Osteocyte (in vitro differentiated cells): ENCODE data around the gene MMP25. TPM values are rescaled to one million over a fixed set of nuclear protein-coding genes. Genes with fewer than 3 reads are reported as not detected.

Experiments
- DNase-seq: peaks from one replicate; pipeline ENCODE4 v3.0.0; 2021; ENCODE audit warnings: mixed read lengths; ENCODE audit not compliant: unreplicated experiment; ENCODE audit errors: extremely low spot score
- H3K27ac Mint-ChIP-seq: one replicate; pipeline ENCODE4 v1.8.0; 2021; ENCODE audit warnings: mild to moderate bottlenecking, mixed read lengths; ENCODE audit not compliant: unreplicated experiment
- H3K27me3 Mint-ChIP-seq: one replicate; pipeline ENCODE4 v1.8.0; 2021; ENCODE audit warnings: mixed read lengths; ENCODE audit not compliant: unreplicated experiment
- H3K36me3 Mint-ChIP-seq: one replicate; pipeline ENCODE4 v1.8.0; 2021; ENCODE audit warnings: mixed read lengths; ENCODE audit not compliant: unreplicated experiment
- H3K4me1 Mint-ChIP-seq: one replicate; pipeline ENCODE4 v1.8.0; 2021; ENCODE audit warnings: mixed read lengths; ENCODE audit not compliant: unreplicated experiment
- H3K4me3 Mint-ChIP-seq: one replicate; pipeline ENCODE4 v1.8.0; 2021; ENCODE audit warnings: mild to moderate bottlenecking, moderate library complexity, mixed read lengths; ENCODE audit not compliant: unreplicated experiment
- H3K9me3 Mint-ChIP-seq: one replicate; pipeline ENCODE4 v1.8.0; 2021; ENCODE audit warnings: mixed read lengths; ENCODE audit not compliant: unreplicated experiment
- total RNA-seq: library from RNA; stranded (reverse); gene quantifications from 2 replicates; pipeline ENCODE4 v1.2.1, GENCODE V29; 2021
- TF ChIP-seq, protein P1 (sequence below): fragments of 200-600 bp; sonication (generic); IDR thresholded peaks from 2 replicates; pipeline ENCODE4 v1.5.0; 2021; ENCODE audit warnings: antibody characterized with exemption, mild to moderate bottlenecking, moderate library complexity

The MMP25 gene
- total RNA-seq, 1 donor from 2014 or later = 3.0 TPM

DNA sequence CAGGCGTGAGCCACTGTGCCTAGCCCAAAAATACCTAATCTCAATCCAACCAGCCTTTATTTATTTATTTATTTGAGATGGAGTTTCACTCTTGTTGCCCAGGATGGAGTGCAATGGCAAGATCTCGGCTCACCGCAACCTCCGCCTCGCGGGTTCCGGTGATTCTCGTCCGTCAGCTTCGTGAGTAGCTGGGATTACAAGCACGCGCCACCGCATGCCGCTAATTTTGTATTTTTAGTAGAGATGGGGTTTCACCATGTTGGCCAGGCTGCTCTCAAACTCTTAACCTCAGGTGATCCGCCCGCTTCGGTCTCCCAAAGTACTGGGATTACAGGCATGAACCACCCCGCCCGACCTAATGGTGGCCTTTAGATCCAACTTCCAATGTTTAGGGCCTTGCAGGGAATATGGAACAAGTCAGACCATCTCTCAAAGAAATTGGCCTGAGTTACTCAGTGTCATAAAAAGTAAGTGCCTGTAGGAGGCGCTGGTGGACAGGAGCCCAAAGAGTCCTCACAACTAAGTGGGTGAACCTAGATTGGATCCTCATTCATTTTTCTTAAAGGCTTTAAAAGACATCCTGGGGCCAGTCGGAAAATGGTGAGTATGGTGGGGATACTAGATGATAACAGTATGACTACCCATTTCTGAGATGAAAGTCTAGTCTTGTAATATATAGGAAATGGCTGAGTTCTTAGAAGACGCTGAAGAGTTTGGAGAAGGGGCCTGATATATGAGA is 48.1 kb downstream of the MMP25 start:
- H3K27ac Mint-ChIP-seq = no peak overlapping the region
- H3K27me3 Mint-ChIP-seq = peaks cover 21% of the 10 kb centered on the region
- no peak for DNase-seq
- no peaks in the 10 kb centered on the region for H3K4me1 Mint-ChIP-seq
- TF ChIP-seq, protein P1, sequence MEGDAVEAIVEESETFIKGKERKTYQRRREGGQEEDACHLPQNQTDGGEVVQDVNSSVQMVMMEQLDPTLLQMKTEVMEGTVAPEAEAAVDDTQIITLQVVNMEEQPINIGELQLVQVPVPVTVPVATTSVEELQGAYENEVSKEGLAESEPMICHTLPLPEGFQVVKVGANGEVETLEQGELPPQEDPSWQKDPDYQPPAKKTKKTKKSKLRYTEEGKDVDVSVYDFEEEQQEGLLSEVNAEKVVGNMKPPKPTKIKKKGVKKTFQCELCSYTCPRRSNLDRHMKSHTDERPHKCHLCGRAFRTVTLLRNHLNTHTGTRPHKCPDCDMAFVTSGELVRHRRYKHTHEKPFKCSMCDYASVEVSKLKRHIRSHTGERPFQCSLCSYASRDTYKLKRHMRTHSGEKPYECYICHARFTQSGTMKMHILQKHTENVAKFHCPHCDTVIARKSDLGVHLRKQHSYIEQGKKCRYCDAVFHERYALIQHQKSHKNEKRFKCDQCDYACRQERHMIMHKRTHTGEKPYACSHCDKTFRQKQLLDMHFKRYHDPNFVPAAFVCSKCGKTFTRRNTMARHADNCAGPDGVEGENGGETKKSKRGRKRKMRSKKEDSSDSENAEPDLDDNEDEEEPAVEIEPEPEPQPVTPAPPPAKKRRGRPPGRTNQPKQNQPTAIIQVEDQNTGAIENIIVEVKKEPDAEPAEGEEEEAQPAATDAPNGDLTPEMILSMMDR = peak; percentile 45
- H3K4me3 Mint-ChIP-seq = no peak overlapping the region
- no peaks in the 10 kb centered on the region for H3K36me3 Mint-ChIP-seq
- no peaks in the 10 kb centered on the region for H3K9me3 Mint-ChIP-seq

DNA sequence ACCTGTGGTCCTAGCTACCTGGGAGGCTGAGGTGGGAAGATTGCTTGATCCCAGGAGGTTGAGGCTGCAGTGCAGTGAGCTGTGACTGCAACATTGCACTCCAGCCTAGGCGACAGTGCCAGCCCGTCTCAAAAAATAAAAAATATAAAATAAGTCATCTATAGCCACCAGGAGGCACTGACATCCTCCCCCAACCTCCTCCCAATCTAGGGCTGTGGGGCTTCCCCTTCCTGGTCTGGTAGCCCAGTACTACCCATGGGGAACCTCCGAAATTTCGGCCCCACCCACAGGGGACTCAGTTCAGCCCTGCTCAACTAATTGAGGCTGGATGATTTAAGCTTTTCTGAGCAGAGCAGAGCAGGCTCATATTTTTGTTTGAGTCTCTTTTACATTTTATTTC is 49.5 kb downstream of the MMP25 start:
- H3K9me3 Mint-ChIP-seq = no peaks in the 10 kb centered on the region

DNA sequence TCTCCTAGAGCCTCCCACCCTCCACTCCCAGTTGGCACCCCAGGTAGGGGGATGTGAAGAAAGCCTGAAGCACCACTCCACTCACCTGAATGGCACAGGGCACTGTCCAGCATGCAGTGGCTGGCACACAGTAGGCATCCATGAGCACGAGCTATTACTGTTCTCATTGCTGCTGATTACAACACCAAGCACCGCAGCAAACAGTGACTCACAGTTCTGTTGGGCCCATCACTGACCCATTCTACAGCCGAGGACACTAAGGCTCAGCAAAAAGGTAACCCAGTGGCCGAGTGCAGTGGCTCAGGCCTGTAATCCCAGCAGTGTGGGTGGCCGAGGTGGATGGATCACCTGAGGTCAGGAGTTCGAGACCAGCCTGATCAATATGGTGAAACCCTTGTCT is 50.0 kb downstream of the MMP25 start:
- TF ChIP-seq, protein P1 = no peak
- no peaks in the 10 kb centered on the region for H3K9me3 Mint-ChIP-seq
- peaks cover 10% of the 10 kb centered on the region for H3K4me1 Mint-ChIP-seq
- DNase-seq = no peak
- H3K27ac Mint-ChIP-seq = no peak overlapping the region
- no peak overlapping the region for H3K4me3 Mint-ChIP-seq
- no peaks in the 10 kb centered on the region for H3K36me3 Mint-ChIP-seq
- H3K27me3 Mint-ChIP-seq = peaks cover 23% of the 10 kb centered on the region

More for the DNA sequence above, 49.5 kb downstream of the MMP25 start:
- H3K4me1 Mint-ChIP-seq = peaks cover 5% of the 10 kb centered on the region
- no peak overlapping the region for H3K4me3 Mint-ChIP-seq
- H3K27me3 Mint-ChIP-seq = peaks cover 23% of the 10 kb centered on the region
- no peak overlapping the region for H3K27ac Mint-ChIP-seq
- no peak for DNase-seq
- no peaks in the 10 kb centered on the region for H3K36me3 Mint-ChIP-seq
- TF ChIP-seq, protein P1 = peak; percentile 30

DNA sequence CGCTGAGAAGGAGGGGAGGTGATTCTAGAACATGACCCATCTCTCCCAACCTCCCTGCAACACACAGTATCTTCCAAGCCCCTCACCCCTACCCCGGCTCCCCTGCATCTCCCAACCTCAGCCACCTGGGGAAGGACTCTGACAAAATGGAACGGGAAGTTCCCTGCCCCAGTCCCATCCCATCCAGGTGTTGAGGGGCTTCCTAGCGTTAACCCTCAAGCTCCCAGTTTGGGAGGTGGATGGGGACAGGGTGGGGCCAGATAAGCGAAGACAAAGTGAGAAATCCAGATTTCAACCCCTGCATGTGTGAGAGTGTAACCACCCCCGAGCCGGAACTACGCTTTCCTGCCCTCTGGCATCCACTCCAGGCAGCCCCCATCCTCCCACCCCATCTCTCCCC is 50.9 kb downstream of the MMP25 start:
- peaks cover 16% of the 10 kb centered on the region for H3K4me1 Mint-ChIP-seq
- no peaks in the 10 kb centered on the region for H3K36me3 Mint-ChIP-seq
- DNase-seq = no peak
- H3K27ac Mint-ChIP-seq = no peak overlapping the region
- H3K4me3 Mint-ChIP-seq = no peak overlapping the region
- TF ChIP-seq, protein P1 = no peak
- H3K9me3 Mint-ChIP-seq = no peaks in the 10 kb centered on the region
- H3K27me3 Mint-ChIP-seq = peaks cover 20% of the 10 kb centered on the region

DNA sequence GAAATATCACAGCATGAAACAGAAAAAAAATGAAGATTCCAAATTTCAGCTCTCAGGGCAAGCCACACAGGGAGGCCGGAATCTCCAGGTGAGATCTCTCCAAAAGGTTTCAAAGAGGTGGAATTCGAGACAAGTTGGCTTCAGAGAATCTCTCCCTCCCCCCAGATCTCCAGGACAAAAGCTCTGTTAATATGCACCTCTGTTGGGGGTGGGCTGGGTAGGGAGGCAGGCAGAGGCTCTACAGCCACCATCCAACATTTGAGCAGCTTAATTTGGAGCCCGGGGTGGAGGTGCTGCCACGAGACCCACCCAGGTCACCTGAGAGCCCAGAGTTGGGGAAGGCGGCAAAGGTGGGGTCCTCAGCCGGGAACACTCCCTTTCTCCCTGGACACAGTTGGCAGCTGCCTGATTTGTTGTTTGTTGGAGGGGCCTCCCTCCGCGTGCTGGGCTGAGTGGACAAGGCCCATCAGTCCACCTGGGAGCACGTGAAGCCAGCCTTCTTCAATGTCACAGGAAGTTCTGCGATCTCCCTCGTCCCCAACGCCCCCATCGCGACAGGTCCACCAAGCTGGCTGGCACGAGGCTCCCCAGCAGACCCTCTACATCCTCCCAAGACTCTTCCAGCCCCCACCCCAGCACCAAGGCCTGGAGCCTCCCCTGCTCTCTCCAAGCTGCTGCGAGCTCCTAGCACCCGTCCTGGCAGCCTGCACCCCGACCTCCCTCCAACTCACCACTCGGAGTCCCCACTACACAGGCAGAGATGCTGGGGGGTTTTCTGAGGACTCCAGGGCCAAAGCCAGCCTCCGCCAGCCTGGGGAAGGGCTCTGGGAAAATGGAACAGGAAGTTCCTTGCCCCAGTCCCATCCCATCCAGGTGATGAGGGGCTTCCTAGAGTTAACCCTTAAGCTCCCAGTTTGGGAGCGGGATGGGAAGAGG is 52.4 kb downstream of the MMP25 start, which contains the start of gene ZSCAN10:
ZSCAN10 (minus strand) TSS at position 836 of the 936 bp plus-strand sequence. CDS start 6,357 bp downstream, outside the sequence.
- Mint-ChIP-seq H3K4me3 (peak within 1 kb of the TSS; percentile 63), H3K27me3 (peaks cover 17% of the 10 kb centered on the region), H3K9me3 (no peaks in the 10 kb centered on the region), H3K27ac (no peak within 1 kb of the TSS), H3K4me1 (peaks cover 16% of the 10 kb centered on the region), H3K36me3 (no peaks in the 10 kb centered on the region)
- no peak for DNase-seq
- TF ChIP-seq, protein P1 = no peak
